Measurements from ENCODE around the gene PSMB1. TPM values are rescaled to one million over a fixed set of nuclear protein-coding genes. Genes with fewer than 3 reads are reported as not detected.

Gene PSMB1
- total RNA-seq (2022; extraction: Qiagen RNA extraction; ENCODE audit: low read depth), result 232 to 257 TPM (median 241 TPM) in 5 replicates

DNA sequence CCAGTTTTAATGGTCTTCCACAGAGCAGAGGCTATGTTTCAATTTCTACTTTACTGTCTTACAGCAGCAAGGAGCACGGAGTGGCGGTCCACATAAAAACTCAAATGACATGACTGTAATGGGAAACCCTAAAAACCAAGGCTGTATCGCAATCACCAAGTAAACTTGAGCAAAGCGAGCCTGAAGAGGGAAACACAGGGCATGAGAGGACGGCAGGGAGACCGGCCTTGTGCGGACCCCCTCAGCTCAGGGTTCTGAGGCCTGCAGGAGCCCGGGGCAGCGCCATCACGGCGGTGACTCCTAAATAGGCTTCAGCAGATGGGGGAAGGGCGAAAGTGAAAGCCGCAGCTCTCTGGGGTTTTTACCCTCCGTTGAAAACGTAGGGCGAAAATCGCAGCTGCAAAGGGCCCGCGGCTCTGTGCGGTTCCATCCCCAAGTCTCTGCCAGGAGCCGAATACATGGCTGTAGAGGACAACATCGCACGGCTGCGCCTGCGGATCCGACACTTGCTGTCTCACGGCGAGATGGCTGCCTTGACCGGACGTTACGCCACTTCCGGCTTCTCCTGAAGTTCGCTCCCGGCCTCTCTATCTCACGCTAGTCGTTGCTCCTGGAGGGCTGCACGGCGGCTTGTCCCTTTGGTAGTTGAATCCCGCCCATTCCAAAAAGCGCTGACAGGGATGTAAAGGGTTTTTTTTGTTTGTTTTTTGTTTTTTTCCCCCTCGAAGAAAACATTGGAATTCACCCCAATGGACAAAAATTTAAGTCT is at the start of gene PSMB1:
Gene PSMB1, minus strand, starts transcription at position 543 of the 769 bp plus-strand sequence. Its CDS starts 65 bp downstream, at position 478.

DNA sequence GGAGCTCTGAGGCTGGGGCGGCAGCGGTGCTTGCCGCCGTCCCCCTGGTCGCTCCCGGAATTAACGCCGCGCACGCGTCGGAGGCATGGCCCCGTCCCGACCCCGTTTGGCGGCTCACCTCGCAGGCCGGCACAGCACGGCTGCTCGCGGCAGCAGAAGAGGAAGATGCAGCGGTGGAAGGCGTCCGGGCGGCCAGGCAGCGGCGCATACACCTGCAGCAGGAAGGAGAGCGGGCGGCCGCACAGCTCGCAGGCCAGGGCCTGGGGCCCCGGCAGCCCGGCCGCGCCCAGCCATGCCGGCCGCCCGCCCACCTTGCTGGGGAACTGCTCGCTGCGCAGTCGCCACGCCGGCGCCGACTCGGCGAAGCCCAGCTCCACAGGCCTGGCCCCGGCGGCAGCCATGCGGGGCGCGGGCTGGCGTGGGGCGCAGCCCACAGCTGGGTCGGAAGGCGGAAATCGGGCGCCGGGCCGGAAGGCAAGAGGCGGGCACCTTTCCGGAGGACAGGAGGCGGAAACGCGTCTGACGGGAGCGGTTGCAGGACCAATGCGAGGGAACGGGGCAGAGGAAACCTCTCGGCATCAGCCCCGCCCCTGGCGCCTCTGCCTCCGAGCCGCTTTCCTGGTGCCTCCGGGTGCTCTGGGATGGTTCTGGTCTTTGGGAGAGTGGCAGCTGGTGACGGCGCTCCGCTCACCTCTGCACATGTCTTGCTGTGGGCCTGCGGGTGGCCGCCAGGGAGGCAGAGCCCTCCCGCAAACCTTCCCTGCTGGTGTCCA is 31.3 kb upstream of the PSMB1 start, which contains the start of gene PDCD2:
Gene PDCD2, minus strand, starts transcription at position 457 of the 773 bp plus-strand sequence. Its CDS starts 56 bp downstream, at position 401.

DNA sequence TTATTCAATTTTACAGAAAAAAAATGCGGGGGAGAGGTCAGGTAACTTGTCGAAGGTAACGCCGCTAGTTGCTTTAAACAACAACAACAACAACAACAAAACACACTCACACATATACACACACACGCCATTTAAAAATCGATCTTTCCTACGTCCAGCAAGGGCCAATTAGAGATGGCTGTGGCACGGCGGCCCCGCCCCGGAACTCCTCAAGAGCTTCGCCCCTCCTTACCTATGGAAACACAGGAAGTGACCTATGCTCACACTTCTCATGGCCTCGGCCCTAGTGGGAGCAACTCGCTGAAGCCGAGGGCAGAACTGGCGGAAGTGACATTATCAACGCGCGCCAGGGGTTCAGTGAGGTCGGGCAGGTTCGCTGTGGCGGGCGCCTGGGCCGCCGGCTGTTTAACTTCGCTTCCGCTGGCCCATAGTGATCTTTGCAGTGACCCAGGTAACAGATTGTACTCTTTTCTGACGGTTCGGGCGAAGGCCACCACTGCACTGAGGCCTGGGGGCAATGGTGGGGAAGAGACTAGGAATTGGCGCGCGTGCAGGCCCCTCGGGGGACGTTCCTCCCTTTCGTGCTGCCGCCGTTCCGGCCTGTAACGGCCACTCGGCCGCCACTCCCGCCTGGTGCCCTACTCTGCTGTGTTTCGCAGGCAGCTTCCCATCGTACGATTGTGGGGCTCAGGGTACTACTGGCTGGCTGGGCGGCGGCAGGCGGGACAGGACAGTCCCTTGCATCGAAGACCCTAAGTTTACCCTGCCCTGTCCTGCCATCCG is 1.1 kb upstream of the PSMB1 start, which contains the start of gene TBP:
Gene TBP, plus strand, starts transcription at position 357 of the 783 bp plus-strand sequence. CDS start 2,661 bp downstream, outside the sequence.

Other genes with a start within 250 kb of the PSMB1 start
- 8.6 to 10.6 TPM (median 9.8 TPM) in 5 replicates for gene FAM120B, start 246.5 kb downstream of the PSMB1 start, total RNA-seq (2022; extraction: Qiagen RNA extraction; ENCODE audit: low read depth)
- 16.0 to 18.8 TPM (median 17.4 TPM) in 5 replicates for gene TBP, start 1.1 kb upstream of the PSMB1 start, total RNA-seq (2022; extraction: Qiagen RNA extraction; ENCODE audit: low read depth)
- 49.3 to 54.3 TPM (median 50.8 TPM) in 5 replicates for gene PDCD2, start 31.3 kb upstream of the PSMB1 start, total RNA-seq (2022; extraction: Qiagen RNA extraction; ENCODE audit: low read depth)